Heart left ventricle (tissue), 13 donors: Measurements from ENCODE around the gene TMBIM1.

Source experiments
- CTCF ChIP-seq, 12 donors: fragments of 200-600 bp; sonication (generic) in 4 of 12; IDR thresholded peaks; one replicate each; pipeline versions ENCODE4 v1.5.0 to v1.8.0; 2018 to 2022; ENCODE audit warnings: antibody characterized with exemption in 12 of 12, mild to moderate bottlenecking in 5 of 12
- POLR2A ChIP-seq, 2 donors: fragments of 450-650 bp; IDR thresholded peaks; one replicate each; pipeline ENCODE4 v1.6.1; 2017; ENCODE audit warnings: antibody characterized with exemption in 2 of 2, mild to moderate bottlenecking in 2 of 2, moderate library complexity in 2 of 2
- donor health status: ischemic (EF 13 %, LVEDD 7.1; RV severe dilation, severe dysfunction).
- donor health status: DM: no; HTN: yes; CAD: no.
- donor health status: DM: no; HTN: no; CAD: no.
- donor health status: ischemic (EF 25% LVEDD 6.9; RV normal size, moderate dysfunction).
- donor health status: ischemic (EF 25% LVEDD 5.7; RV mildly dilated, moderate dysfunction).
- donor health status: ischemic (EF 35%, LVEDD 5.7; RV mildly dilated, moderate dysfunction).
- donor health status: nonischemic (EF 11% LVEDD 7.7; RV severe dilation, severe dysfunction).
- donor health status: DM: yes; HTN: yes; CAD: no.
- donor health status: PGD.
- donor health status: ischemic (EF 29% LVEDD 5.4; RV normal size, mild dysfunction).
- donor health status: nonischemic (EF 23%, LVEDD 6.1; RV moderate dilation, normal function).

- TF ChIP-seq CTCF (IDR thresholded peaks at IDR 0.05) = no peak
- TF ChIP-seq POLR2A (IDR thresholded peaks at IDR 0.05) = no peak
Measured at GRCh38 chr2:218245214-218245613, 47.1 kb downstream of the TMBIM1 start.
